Esophagus muscularis mucosa (tissue), 4 donors: ENCODE results near the gene TMPRSS12. TPM values are rescaled to one million over a fixed set of nuclear protein-coding genes. Genes with fewer than 3 reads are reported as not detected.
"Not testable (repeated sequence)": the region's sequence is repeated elsewhere in the genome, so short reads cannot be mapped to it uniquely, and the experiment has no call there.

Experiments
- DNase-seq: peaks from one replicate; pipeline ENCODE4 v3.0.0-alpha.2; 2017; ENCODE audit errors: extremely low spot score
- H3K27ac ChIP-seq, 4 donors: fragments of 200-600 bp; sonication (generic); replicated peaks in 1 of 4; 1 replicate in 3 of 4; 2 replicates in 1 of 4; pipeline ENCODE4 v1.5.1; 2016 to 2019; ENCODE audit warnings: mild to moderate bottlenecking in 1 of 4
- H3K27me3 ChIP-seq, 4 donors: fragments of 200-600 bp; sonication (generic); one replicate each; pipeline versions ENCODE4 v1.5.1 to v1.6.0; 2016 to 2019
- H3K36me3 ChIP-seq, 4 donors: fragments of 200-600 bp; sonication (generic); one replicate each; pipeline ENCODE4 v1.5.1; 2016 to 2019
- H3K4me1 ChIP-seq, 4 donors: fragments of 200-600 bp; sonication (generic); one replicate each; pipeline ENCODE4 v1.5.1; 2016 to 2019
- H3K4me3 ChIP-seq, 4 donors: fragments of 200-600 bp; sonication (generic); 1 replicate in 2 of 4; 2 replicates in 2 of 4; pipeline ENCODE4 v1.5.1; 2016 to 2019; ENCODE audit warnings: mild to moderate bottlenecking in 4 of 4, moderate library complexity in 1 of 4
- H3K9me3 ChIP-seq, 4 donors: fragments of 200-600 bp; sonication (generic); 1 replicate in 3 of 4; 2 replicates in 1 of 4; pipeline ENCODE4 v1.5.1; 2016 to 2019
- CTCF ChIP-seq, 3 experiments: fragments of 200-600 bp in 2 of 3; fragments of 450-650 bp in 1 of 3; sonication (generic) in 2 of 3; IDR thresholded peaks; one replicate each; pipeline ENCODE4 v1.5.1; 2017 to 2019; ENCODE audit warnings: antibody characterized with exemption in 3 of 3, mild to moderate bottlenecking in 2 of 3, moderate library complexity in 1 of 3
- EP300 ChIP-seq: sonication (generic); formaldehyde crosslinking; IDR thresholded peaks from one replicate; pipeline ENCODE4 v1.6.1; 2017; ENCODE audit warnings: antibody characterized with exemption
- POLR2A ChIP-seq: fragments of 450-650 bp; IDR thresholded peaks from one replicate; pipeline ENCODE4 v1.6.1; 2017; ENCODE audit warnings: antibody characterized with exemption, moderate library complexity, mild to moderate bottlenecking, low read depth
- POLR2AphosphoS5 ChIP-seq, 2 donors: sonication (generic); formaldehyde crosslinking; IDR thresholded peaks; one replicate each; pipeline ENCODE4 v1.6.1; 2017; ENCODE audit warnings: antibody characterized with exemption in 2 of 2
- WGBS: methylation state at CpG from one replicate; pipeline ENCODE4 v1.1.5; 2018; 5-methylcytosine and 5-hydroxymethylcytosine counted together
- intact Hi-C: fragments of 100-400 bp; cut with DNase I; formaldehyde crosslinking; loops from one replicate; pipeline ENCODE4 v1.15.1; 2023
- total RNA-seq, 4 donors: library from RNA; depleted of rRNA; stranded (reverse); fragments of >200 nt; gene quantifications; one replicate each; pipeline versions ENCODE4 v1.1.0 to v1.2.1, GENCODE V29; 2016

TMPRSS12 gene
- total RNA-seq, 4 donors from 2014 or later = not detected

- no peak for DNase-seq
- TF ChIP-seq CTCF (IDR thresholded peaks at IDR 0.05) = no peak
- TF ChIP-seq POLR2A = no peak
- TF ChIP-seq POLR2AphosphoS5 (IDR thresholded peaks at IDR 0.05) = no peak
- no peak for TF ChIP-seq EP300
- WGBS = 57% methylated on average over 7 of the region's 7 CpGs
- H3K27me3 ChIP-seq = peaks cover 0 to 8% (median 0%) of the 10 kb centered on the region in 4 donors
- no peak overlapping the region for H3K27ac ChIP-seq
- peaks cover 0 to 9% (median 7%) of the 10 kb centered on the region in 4 donors for H3K9me3 ChIP-seq
- H3K4me3 ChIP-seq = no peak overlapping the region
- intact Hi-C loops = no loop called here
- peaks cover 0 to 4% (median 0%) of the 10 kb centered on the region in 4 donors for H3K4me1 ChIP-seq
- H3K36me3 ChIP-seq = no peaks in the 10 kb centered on the region
Observed at GRCh38 chr12:50841716-50842531, 802 bp upstream of the TMPRSS12 start.

DNA sequence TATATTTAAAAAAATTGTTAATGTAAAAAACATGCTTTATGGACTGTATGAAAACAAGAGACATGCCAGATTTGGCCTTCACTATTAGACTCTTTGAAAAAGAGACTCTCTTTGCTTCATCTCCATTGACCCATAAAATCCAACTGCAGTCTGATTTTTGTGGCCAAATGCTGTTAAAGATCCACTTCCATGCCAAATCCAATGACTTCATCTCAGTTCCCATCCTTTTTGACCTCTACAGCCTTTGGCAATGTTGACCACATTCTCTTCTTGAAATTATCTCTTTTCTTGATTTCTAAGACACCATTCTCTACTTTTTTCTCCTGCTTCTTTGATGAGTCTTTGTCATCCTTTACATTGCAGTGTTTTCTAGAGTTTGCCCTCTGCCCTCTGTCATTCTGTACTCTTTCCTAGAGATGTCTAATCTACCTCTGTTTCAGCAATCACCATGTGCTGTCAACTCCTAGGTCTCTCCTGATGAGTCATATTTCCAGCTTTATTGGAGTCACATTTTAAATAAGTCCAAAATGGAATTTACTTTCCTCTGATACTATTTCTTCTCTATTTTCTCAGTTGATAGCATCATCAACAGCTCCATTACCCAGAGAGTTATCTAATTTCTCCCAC is 2.4 kb downstream of the TMPRSS12 start:
- H3K27me3 ChIP-seq = peaks cover 0 to 8% (median 0%) of the 10 kb centered on the region in 4 donors
- H3K9me3 ChIP-seq = peaks cover 0 to 9% (median 7%) of the 10 kb centered on the region in 4 donors
- H3K36me3 ChIP-seq = no peaks in the 10 kb centered on the region
- no peak for TF ChIP-seq CTCF (IDR thresholded peaks at IDR 0.05)
- no peak for TF ChIP-seq POLR2AphosphoS5 (IDR thresholded peaks at IDR 0.05)
- no peak for TF ChIP-seq POLR2A
- TF ChIP-seq EP300 = no peak
- H3K4me3 ChIP-seq = no peak overlapping the region
- H3K27ac ChIP-seq = no peak overlapping the region
- H3K4me1 ChIP-seq = peaks cover 0 to 4% (median 0%) of the 10 kb centered on the region in 4 donors
- intact Hi-C loops = no loop called here
- no peak for DNase-seq

GRCh38 chr12:50848963-50849362 is 6.2 kb downstream of the TMPRSS12 start:
- peaks cover 0 to 7% (median 0%) of the 10 kb centered on the region in 4 donors for H3K9me3 ChIP-seq
- DNase-seq = no peak
- no peaks in the 10 kb centered on the region for H3K36me3 ChIP-seq
- WGBS = 86% methylated on average over 2 of the region's 2 CpGs
- intact Hi-C loops = no loop called here
- TF ChIP-seq EP300 (no peak), POLR2A (no peak), POLR2AphosphoS5 (IDR thresholded peaks at IDR 0.05) (no peak), CTCF (IDR thresholded peaks at IDR 0.05) (no peak)
- no peak overlapping the region for H3K27ac ChIP-seq
- H3K4me1 ChIP-seq = no peaks in the 10 kb centered on the region
- H3K4me3 ChIP-seq = no peak overlapping the region
- peaks cover 0 to 6% (median 0%) of the 10 kb centered on the region in 4 donors for H3K27me3 ChIP-seq

DNA sequence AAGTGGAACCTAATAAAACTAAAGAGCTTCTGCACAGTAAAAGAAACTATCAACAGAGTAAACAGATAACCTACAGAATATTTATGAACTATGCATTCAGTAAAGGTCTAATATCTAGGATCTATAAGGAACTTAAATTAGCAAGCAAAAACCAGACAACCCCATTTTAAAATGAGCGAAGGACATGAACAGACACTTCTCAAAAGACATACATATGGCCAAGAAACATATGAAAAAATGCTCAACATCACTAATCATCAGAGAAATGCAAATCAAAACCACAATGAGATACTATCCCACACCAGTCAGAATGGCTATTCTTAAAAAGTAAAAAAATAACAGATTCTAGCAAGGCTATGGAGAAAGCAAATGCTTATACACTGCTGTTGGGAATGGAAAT is 12.5 kb downstream of the TMPRSS12 start:
- DNase-seq, H3K36me3 ChIP-seq, H3K27me3 ChIP-seq, H3K4me1 ChIP-seq, H3K9me3 ChIP-seq, intact Hi-C loops, H3K4me3 ChIP-seq, H3K27ac ChIP-seq: not testable (repeated sequence)
- WGBS = 96% methylated on average over 1 of the region's 1 CpG

DNA sequence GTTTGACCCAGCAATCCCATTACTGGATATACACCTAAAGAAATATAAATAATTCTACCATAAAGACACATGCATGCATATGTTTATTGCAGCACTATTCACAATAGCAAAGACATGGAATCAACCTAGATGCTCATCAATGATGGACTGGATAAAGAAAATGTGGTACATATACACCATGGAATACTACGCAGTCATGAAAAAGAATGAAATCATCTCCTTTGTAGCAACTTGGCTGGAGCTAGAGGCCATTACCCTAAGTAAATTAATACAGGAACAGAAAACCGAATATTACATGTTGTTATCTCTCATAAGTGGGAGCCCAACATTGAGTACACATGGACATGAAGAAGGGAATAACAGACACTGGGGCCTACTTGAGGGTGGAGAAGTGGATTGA is 13.0 kb downstream of the TMPRSS12 start:
- H3K4me3 ChIP-seq, DNase-seq, H3K9me3 ChIP-seq, H3K27ac ChIP-seq, H3K4me1 ChIP-seq, H3K36me3 ChIP-seq, intact Hi-C loops, H3K27me3 ChIP-seq: not testable (repeated sequence)
- 88% methylated on average over 2 of the region's 2 CpGs for WGBS
